Measurements from ENCODE around the gene HELT. TPM values are rescaled to one million over a fixed set of nuclear protein-coding genes. Genes with fewer than 3 reads are reported as not detected.

The HELT gene
- total RNA-seq, 1 experiment from 2014 or later = not detected

- Histone ChIP-seq H3K4me3 (ENCODE audit: low read depth, low read length) (no peak overlapping the region), H3K27me3 (replicated peaks; ENCODE audit: control insufficient read depth, insufficient read depth, low read length) (no peaks in the 10 kb centered on the region; the same call in none of the 2 replicates), H3K36me3 (ENCODE audit: control insufficient read depth, insufficient read depth, low read length) (no peaks in the 10 kb centered on the region), H3K9me3 (no peaks in the 10 kb centered on the region), H3K4me1 (no peaks in the 10 kb centered on the region)
- H3K4me1 Mint-ChIP-seq (ENCODE audit: low read depth, unreplicated experiment) = no peaks in the 10 kb centered on the region
- peaks cover 28% of the 10 kb centered on the region for H3K27me3 Mint-ChIP-seq (ENCODE audit: insufficient read depth, unreplicated experiment)
- no peaks in the 10 kb centered on the region for H3K36me3 Mint-ChIP-seq (ENCODE audit: insufficient read depth, unreplicated experiment)
- no peak overlapping the region for H3K4me3 Mint-ChIP-seq (ENCODE audit: unreplicated experiment)
- POLR2A ChIA-PET = no interaction called here
- H3K27ac Mint-ChIP-seq (ENCODE audit: unreplicated experiment) = no peak overlapping the region
- BruUV-seq (replicated peaks) = no TSS peak
- CTCF ChIA-PET = interaction anchor here (2.8 kb wide), 1 partner anchor 266 kb away, joined by 9 read pairs; no protein-coding TSS in a partner anchor
- intact Hi-C loops (cut with micrococcal nuclease; ENCODE audit: unreplicated experiment) = loop anchor here (2.0 kb wide), 1 partner anchor 265 kb away; no protein-coding TSS in a partner anchor
- peak in 1 of 2 experiments; percentile 64 for DNase-seq
- peaks cover 10% of the 10 kb centered on the region for H3K9me3 Mint-ChIP-seq (ENCODE audit: unreplicated experiment)
- peak; percentile 64 to 73 for TF ChIP-seq CTCF (IDR thresholded peaks at IDR 0.05; ENCODE audit: insufficient read depth in 1 of 2, low read depth in 1 of 2, low read length in 1 of 2, severe bottlenecking in 1 of 2, unreplicated experiment in 1 of 2)
Measured at GRCh38 chr4:185011408-185011807, 6.9 kb upstream of the HELT start.

DNA sequence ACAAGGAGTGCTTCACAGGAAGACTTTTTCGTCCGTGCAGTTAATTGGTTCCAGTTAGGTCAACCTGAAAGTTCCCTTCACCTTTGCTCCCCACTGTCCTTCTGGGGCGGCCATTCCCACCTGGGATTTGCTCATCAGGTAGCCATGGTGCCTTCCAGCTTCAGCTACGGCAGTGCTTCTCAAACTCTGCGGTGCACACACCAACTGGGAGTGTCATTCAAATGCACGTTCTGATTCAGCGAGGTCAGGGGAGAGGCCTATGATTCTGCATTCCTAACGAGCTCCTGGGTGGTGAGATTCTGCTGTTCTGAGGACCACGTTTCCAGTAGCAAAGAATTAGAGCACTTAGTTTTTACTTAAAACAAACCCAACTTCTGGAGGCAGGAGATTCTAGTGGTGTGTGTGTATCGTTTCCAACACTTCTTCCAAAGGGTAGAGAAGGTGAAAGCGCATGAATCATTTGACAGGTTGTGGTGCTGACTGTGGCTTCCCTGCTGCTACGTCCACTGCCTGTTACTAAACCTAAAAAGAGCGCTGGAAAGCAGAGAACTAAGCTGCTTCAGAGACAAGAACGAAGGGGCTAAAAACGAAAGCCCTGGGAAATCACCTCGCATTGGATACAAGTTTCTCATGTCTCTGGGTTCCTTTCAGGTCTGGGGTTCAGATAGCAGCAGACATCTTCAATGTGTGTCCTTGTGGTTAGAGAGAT lies 4.7 kb upstream of the HELT start:
- CTCF ChIA-PET = no interaction called here
- H3K27ac Mint-ChIP-seq (ENCODE audit: unreplicated experiment) = no peak overlapping the region
- peaks cover 1% of the 10 kb centered on the region for H3K4me1 Mint-ChIP-seq (ENCODE audit: low read depth, unreplicated experiment)
- Histone ChIP-seq H3K9me3 (no peaks in the 10 kb centered on the region), H3K36me3 (ENCODE audit: control insufficient read depth, insufficient read depth, low read length) (no peaks in the 10 kb centered on the region), H3K4me1 (no peaks in the 10 kb centered on the region), H3K4me3 (ENCODE audit: low read depth, low read length) (no peak overlapping the region), H3K27me3 (replicated peaks; ENCODE audit: control insufficient read depth, insufficient read depth, low read length) (no peaks in the 10 kb centered on the region; the same call in none of the 2 replicates)
- peaks cover 3% of the 10 kb centered on the region for H3K36me3 Mint-ChIP-seq (ENCODE audit: insufficient read depth, unreplicated experiment)
- no peaks in the 10 kb centered on the region for H3K9me3 Mint-ChIP-seq (ENCODE audit: unreplicated experiment)
- BruUV-seq (replicated peaks) = no TSS peak
- H3K4me3 Mint-ChIP-seq (ENCODE audit: unreplicated experiment) = no peak overlapping the region
- intact Hi-C loops (cut with micrococcal nuclease; ENCODE audit: unreplicated experiment) = no loop called here
- H3K27me3 Mint-ChIP-seq (ENCODE audit: insufficient read depth, unreplicated experiment) = peaks cover 41% of the 10 kb centered on the region
- no peak for DNase-seq
- POLR2A ChIA-PET = no interaction called here
- no peak for TF ChIP-seq CTCF (IDR thresholded peaks at IDR 0.05; ENCODE audit: insufficient read depth in 1 of 2, low read depth in 1 of 2, low read length in 1 of 2, severe bottlenecking in 1 of 2, unreplicated experiment in 1 of 2)

DNA sequence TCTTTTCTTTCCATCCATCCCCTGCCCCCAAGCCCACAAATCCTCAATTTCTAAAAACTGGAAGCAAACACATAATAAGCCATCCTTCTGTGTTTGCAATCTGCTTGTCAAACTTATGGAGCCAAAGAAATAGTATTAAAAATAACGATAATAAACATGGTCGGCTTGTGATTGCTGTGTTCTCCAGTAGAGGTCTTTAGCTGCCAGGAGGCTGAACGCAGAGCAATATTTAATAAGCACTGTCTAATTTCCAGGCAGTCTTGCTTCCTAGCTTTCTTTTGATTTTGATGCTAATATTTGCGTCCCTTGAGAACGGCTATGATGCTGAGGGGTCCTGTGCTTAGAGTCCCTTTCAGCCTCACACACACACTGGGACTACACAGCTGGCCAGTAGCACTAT lies 3.2 kb upstream of the HELT start:
- Mint-ChIP-seq H3K4me1 (ENCODE audit: low read depth, unreplicated experiment) (peaks cover 6% of the 10 kb centered on the region), H3K27me3 (ENCODE audit: insufficient read depth, unreplicated experiment) (peaks cover 33% of the 10 kb centered on the region), H3K27ac (ENCODE audit: unreplicated experiment) (no peak overlapping the region), H3K36me3 (ENCODE audit: insufficient read depth, unreplicated experiment) (peaks cover 7% of the 10 kb centered on the region), H3K9me3 (ENCODE audit: unreplicated experiment) (no peaks in the 10 kb centered on the region), H3K4me3 (ENCODE audit: unreplicated experiment) (no peak overlapping the region)
- no peaks in the 10 kb centered on the region for H3K9me3 ChIP-seq
- DNase-seq = no peak
- intact Hi-C loops (cut with micrococcal nuclease; ENCODE audit: unreplicated experiment) = no loop called here
- peaks cover 7% of the 10 kb centered on the region; the same call in 1 of the 2 replicates for H3K4me1 ChIP-seq
- no peaks in the 10 kb centered on the region for H3K36me3 ChIP-seq (ENCODE audit: control insufficient read depth, insufficient read depth, low read length)
- no TSS peak for BruUV-seq (replicated peaks)
- ChIA-PET POLR2A (no interaction called here), CTCF (no interaction called here)
- H3K27me3 ChIP-seq (replicated peaks; ENCODE audit: control insufficient read depth, insufficient read depth, low read length) = peaks cover 2% of the 10 kb centered on the region
- H3K4me3 ChIP-seq (ENCODE audit: low read depth, low read length) = no peak overlapping the region
- TF ChIP-seq CTCF (IDR thresholded peaks at IDR 0.05; ENCODE audit: insufficient read depth in 1 of 2, low read depth in 1 of 2, low read length in 1 of 2, severe bottlenecking in 1 of 2, unreplicated experiment in 1 of 2) = no peak

Data from Caco-2 (cell line).